GM18499 (cell line): ENCODE data around the gene NPNT.

Experiments
- ATAC-seq: cut with Tn5 transposase; IDR thresholded peaks from one replicate; pipeline ENCODE4 v1.9.1; 2021; ENCODE audit warnings: moderate number of reproducible peaks; ENCODE audit not compliant: insufficient read depth, unreplicated experiment

Gene NPNT

GRCh38 chr4:105912633-105913032 lies 17.4 kb downstream of the NPNT start:
- ATAC-seq, result no peak

GRCh38 chr4:105917171-105917685 lies 22.0 kb downstream of the NPNT start:
- ATAC-seq, result no peak

- ATAC-seq, result no peak
Observed at GRCh38 chr4:105921301-105921700, 26.0 kb downstream of the NPNT start.

- ATAC-seq, result no peak
Observed at GRCh38 chr4:105923497-105924238, 28.4 kb downstream of the NPNT start.

GRCh38 chr4:105924341-105924740 lies 29.1 kb downstream of the NPNT start:
- no peak for ATAC-seq

- no peak for ATAC-seq
Observed at GRCh38 chr4:105930698-105931097, 35.4 kb downstream of the NPNT start.

- peak; percentile 67 for ATAC-seq
Observed at GRCh38 chr4:105933083-105933482, 37.8 kb downstream of the NPNT start.

- ATAC-seq, result no peak
Observed at GRCh38 chr4:105934386-105934785, 39.1 kb downstream of the NPNT start.

GRCh38 chr4:105936901-105937300 lies 41.6 kb downstream of the NPNT start:
- ATAC-seq, result no peak

GRCh38 chr4:105937759-105938158 lies 42.5 kb downstream of the NPNT start:
- no peak for ATAC-seq

- no peak for ATAC-seq
Observed at GRCh38 chr4:105943234-105943633, 48.0 kb downstream of the NPNT start.

- ATAC-seq, result no peak
Observed at GRCh38 chr4:105944540-105944939, 49.3 kb downstream of the NPNT start.

- no peak for ATAC-seq
Observed at GRCh38 chr4:105946771-105947170, 51.5 kb downstream of the NPNT start.

- no peak for ATAC-seq
Observed at GRCh38 chr4:105950701-105951100, 55.4 kb downstream of the NPNT start.

- ATAC-seq, result no peak
Observed at GRCh38 chr4:105951198-105951597, 55.9 kb downstream of the NPNT start.

- ATAC-seq, result no peak
Observed at GRCh38 chr4:105952591-105952990, 57.3 kb downstream of the NPNT start.

- ATAC-seq, result no peak
Observed at GRCh38 chr4:105956569-105956968, 61.3 kb downstream of the NPNT start.

- ATAC-seq, result no peak
Observed at GRCh38 chr4:105957680-105958079, 62.4 kb downstream of the NPNT start.

GRCh38 chr4:105963461-105964400 lies 68.5 kb downstream of the NPNT start:
- ATAC-seq, result no peak

- no peak for ATAC-seq
Observed at GRCh38 chr4:105965183-105965800, 70.0 kb downstream of the NPNT start.

- no peak for ATAC-seq
Observed at GRCh38 chr4:105966051-105966450, 70.8 kb downstream of the NPNT start.
